CD14-positive monocyte (primary cell): ENCODE measurements around the gene UBE2G2. TPM values are rescaled to one million over a fixed set of nuclear protein-coding genes. Genes with fewer than 3 reads are reported as not detected.

Experiments
- DNase-seq, 3 donors: peaks; one replicate each; pipeline ENCODE4 v3.0.0-alpha.2; 2011 to 2022
- H2AFZ ChIP-seq: 2 replicates; pipeline ENCODE4 v1.6.0; 2012; ENCODE audit warnings: mild to moderate bottlenecking, low read depth, low read length, inconsistent platforms; ENCODE audit not compliant: insufficient read depth, poor library complexity, severe bottlenecking
- H3K27ac ChIP-seq, 2 donors: 1 replicate in 1 of 2; 2 replicates in 1 of 2; pipeline ENCODE4 v1.5.1; 2012 to 2013; ENCODE audit warnings: low read length in 2 of 2, control low read depth in 1 of 2, inconsistent platforms in 1 of 2, low read depth in 1 of 2, mild to moderate bottlenecking in 1 of 2
- H3K27me3 ChIP-seq, 2 donors: one replicate each; pipeline versions ENCODE4 v1.6.0 to v1.6.1; 2011 to 2013; ENCODE audit warnings: low read length in 2 of 2; ENCODE audit not compliant: control insufficient read depth in 2 of 2, insufficient read depth in 2 of 2
- H3K36me3 ChIP-seq, 2 donors: replicated peaks in 1 of 2; 1 replicate in 1 of 2; 2 replicates in 1 of 2; pipeline versions ENCODE4 v1.5.1 to v1.6.1; 2012 to 2013; ENCODE audit warnings: low read length in 2 of 2, control low read depth in 1 of 2, inconsistent platforms in 1 of 2, mild to moderate bottlenecking in 1 of 2; ENCODE audit not compliant: insufficient read depth in 2 of 2, control insufficient read depth in 1 of 2
- H3K4me1 ChIP-seq, 2 donors: 1 replicate in 1 of 2; 2 replicates in 1 of 2; pipeline versions ENCODE4 v1.5.1 to v1.6.1; 2012 to 2013; ENCODE audit warnings: low read length in 2 of 2, control low read depth in 1 of 2, inconsistent platforms in 1 of 2, mild to moderate bottlenecking in 1 of 2, moderate library complexity in 1 of 2; ENCODE audit not compliant: insufficient read depth in 2 of 2, control insufficient read depth in 1 of 2
- H3K4me2 ChIP-seq: replicated peaks from 2 replicates; pipeline ENCODE3; 2012; ENCODE audit warnings: low read length, moderate library complexity, mild to moderate bottlenecking; ENCODE audit not compliant: poor library complexity, severe bottlenecking; ENCODE audit errors: extremely low read depth
- H3K4me3 ChIP-seq, 3 experiments: fragments of 200-600 bp in 1 of 3; sonication (generic) in 1 of 3; replicated peaks in 1 of 3; 1 replicate in 2 of 3; 2 replicates in 1 of 3; pipeline ENCODE4 v1.5.1; 2011 to 2013; ENCODE audit warnings: low read length in 3 of 3, mild to moderate bottlenecking in 3 of 3, control low read depth in 2 of 3, low read depth in 2 of 3, inconsistent platforms in 1 of 3, moderate library complexity in 1 of 3
- H3K79me2 ChIP-seq: 2 replicates; pipeline ENCODE4 v1.6.0; 2012; ENCODE audit warnings: mild to moderate bottlenecking, control low read depth, inconsistent platforms, low read length, moderate library complexity; ENCODE audit not compliant: insufficient read depth
- H3K9ac ChIP-seq: 2 replicates; pipeline ENCODE4 v1.6.0; 2017; ENCODE audit warnings: low read length, mild to moderate bottlenecking; ENCODE audit not compliant: insufficient read depth, poor library complexity, severe bottlenecking
- H3K9me3 ChIP-seq, 2 donors: replicated peaks in 1 of 2; 1 replicate in 1 of 2; 2 replicates in 1 of 2; pipeline versions ENCODE4 v1.5.1 to v1.6.1; 2012 to 2013; ENCODE audit warnings: low read length in 2 of 2, control low read depth in 1 of 2; ENCODE audit not compliant: control insufficient read depth in 1 of 2, insufficient read depth in 1 of 2
- H4K20me1 ChIP-seq: 2 replicates; pipeline ENCODE4 v1.6.0; 2012; ENCODE audit warnings: mild to moderate bottlenecking, low read length, control low read depth, moderate library complexity; ENCODE audit not compliant: insufficient read depth
- H3K27ac Mint-ChIP-seq, 7 donors: one replicate each; pipeline ENCODE4 v1.8.0; 2020; ENCODE audit warnings: mild to moderate bottlenecking in 7 of 7, mixed read lengths in 7 of 7, moderate library complexity in 6 of 7, inconsistent platforms in 2 of 7
- H3K27me3 Mint-ChIP-seq, 3 donors: one replicate each; pipeline ENCODE4 v1.8.0; 2021 to 2022; ENCODE audit warnings: low read depth in 3 of 3, mild to moderate bottlenecking in 3 of 3, mixed read lengths in 3 of 3, moderate library complexity in 3 of 3, inconsistent platforms in 1 of 3
- H3K36me3 Mint-ChIP-seq, 2 donors: one replicate each; pipeline ENCODE4 v1.8.0; 2020; ENCODE audit warnings: mixed read lengths in 2 of 2, inconsistent platforms in 1 of 2, mild to moderate bottlenecking in 1 of 2
- H3K4me1 Mint-ChIP-seq: one replicate; pipeline ENCODE4 v1.8.0; 2020; ENCODE audit warnings: mild to moderate bottlenecking, mixed read lengths
- H3K4me3 Mint-ChIP-seq, 2 donors: one replicate each; pipeline ENCODE4 v1.8.0; 2020; ENCODE audit warnings: mild to moderate bottlenecking in 2 of 2, mixed read lengths in 2 of 2, moderate library complexity in 1 of 2
- H3K9me3 Mint-ChIP-seq, 7 donors: one replicate each; pipeline ENCODE4 v1.8.0; 2020 to 2022; ENCODE audit warnings: mixed read lengths in 7 of 7, mild to moderate bottlenecking in 6 of 7, moderate library complexity in 6 of 7, inconsistent platforms in 2 of 7
- CTCF ChIP-seq: fragments of 200-600 bp; IDR thresholded peaks from one replicate; pipeline ENCODE4 v1.8.0; 2022; ENCODE audit warnings: antibody characterized with exemption, mild to moderate bottlenecking
- WGBS: methylation state at CpG from one replicate; pipeline ENCODE4 v1.1.5; 2013; ENCODE audit warnings: missing lambda C conversion rate; ENCODE audit not compliant: insufficient coverage; 5-methylcytosine and 5-hydroxymethylcytosine counted together
- intact Hi-C, 2 donors: fragments of 100-400 bp; cut with micrococcal nuclease; formaldehyde crosslinking; loops; one replicate each; pipeline versions ENCODE4 v1.15.0 to v1.15.1; 2023
- polyA plus RNA-seq, 3 donors: library from polyadenylated mRNA; depleted of rRNA in 1 of 3; unstranded in 2 of 3; stranded (reverse) in 1 of 3; fragments of 300-500 nt in 2 of 3; fragments of >200 nt in 1 of 3; fragmentation: Illumina TruSeq in 2 of 3; gene quantifications; 1 replicate in 2 of 3; 2 replicates in 1 of 3; pipeline ENCODE4 v1.2.3, GENCODE V29; 2012 to 2021

Gene UBE2G2
- polyA plus RNA-seq, 3 donors = 22.5 to 123 (median 31.0) TPM

- no peaks in the 10 kb centered on the region for H3K9me3 ChIP-seq
- H3K4me3 ChIP-seq = no peak overlapping the region
- Mint-ChIP-seq H3K4me3 (no peak overlapping the region), H3K9me3 (peaks cover 0 to under 1% (median 0%) of the 10 kb centered on the region in 7 donors), H3K36me3 (no peaks in the 10 kb centered on the region), H3K27me3 (peaks cover 0 to 4% (median 4%) of the 10 kb centered on the region in 3 donors), H3K4me1 (peaks cover 3% of the 10 kb centered on the region), H3K27ac (no peak overlapping the region)
- H3K4me1 ChIP-seq = no peaks in the 10 kb centered on the region
- no peaks in the 10 kb centered on the region for H3K36me3 ChIP-seq
- H2AFZ ChIP-seq = no peak overlapping the region
- no peaks in the 10 kb centered on the region for H3K79me2 ChIP-seq
- TF ChIP-seq CTCF = no peak
- H3K4me2 ChIP-seq = no peak overlapping the region
- H3K9ac ChIP-seq = no peak overlapping the region
- H3K27ac ChIP-seq = no peak overlapping the region
- intact Hi-C loops = no loop called here
- 88% methylated on average over 7 of the region's 8 CpGs for WGBS
- no peaks in the 10 kb centered on the region for H3K27me3 ChIP-seq
- H4K20me1 ChIP-seq = no peaks in the 10 kb centered on the region
- DNase-seq = no peak
Measured at GRCh38 chr21:44763050-44763378, 38.6 kb downstream of the UBE2G2 start.

DNA sequence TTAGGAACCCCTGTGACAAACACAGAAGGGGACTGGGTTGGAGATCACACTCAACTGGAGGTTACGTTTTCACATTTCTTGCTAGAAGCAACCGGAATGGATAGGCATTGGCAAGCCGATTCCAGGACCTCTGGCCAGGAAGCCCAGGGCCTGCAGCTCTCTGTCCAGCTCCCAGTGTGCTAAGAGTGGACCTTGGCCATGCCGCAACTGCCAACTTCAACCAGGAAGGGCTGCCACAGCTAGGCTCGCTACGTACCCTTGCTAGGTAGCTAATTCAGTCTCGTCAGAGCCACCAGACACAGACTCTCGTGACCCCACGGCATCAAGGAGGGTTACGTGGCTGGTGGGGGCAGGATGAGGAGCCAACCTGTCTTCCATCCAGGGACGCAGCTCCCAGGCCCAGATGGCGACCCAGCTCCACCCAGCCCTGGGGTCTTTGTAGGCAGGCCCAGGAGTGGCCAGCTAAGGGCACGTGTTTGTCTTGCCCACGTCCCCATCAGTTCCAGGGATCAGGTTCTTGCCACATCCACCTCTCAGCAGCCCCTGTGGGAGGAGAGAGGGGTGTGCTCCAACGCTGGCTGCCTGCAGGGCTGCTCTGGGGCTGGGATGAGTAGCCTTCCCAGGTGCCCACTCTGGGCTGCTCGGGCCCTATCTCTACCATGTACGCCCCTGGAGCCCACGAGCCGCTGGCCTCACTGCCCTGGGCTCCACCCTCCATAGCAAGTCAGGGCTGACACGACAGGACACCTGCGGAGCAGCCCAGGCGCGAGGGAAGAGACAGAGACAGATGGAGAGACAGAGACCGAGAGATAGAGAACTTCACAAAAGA lies 39.2 kb downstream of the UBE2G2 start:
- Mint-ChIP-seq H3K27me3 (peaks cover 0 to 4% (median 4%) of the 10 kb centered on the region in 3 donors), H3K27ac (no peak overlapping the region), H3K4me1 (peaks cover 3% of the 10 kb centered on the region), H3K36me3 (no peaks in the 10 kb centered on the region), H3K4me3 (no peak overlapping the region), H3K9me3 (peaks cover 0 to 3% (median 0%) of the 10 kb centered on the region in 7 donors)
- Histone ChIP-seq H3K9ac (no peak overlapping the region), H3K4me1 (no peaks in the 10 kb centered on the region), H3K79me2 (no peaks in the 10 kb centered on the region), H4K20me1 (no peaks in the 10 kb centered on the region), H3K9me3 (no peaks in the 10 kb centered on the region), H3K27me3 (no peaks in the 10 kb centered on the region), H3K36me3 (no peaks in the 10 kb centered on the region), H2AFZ (no peak overlapping the region), H3K4me2 (no peak overlapping the region), H3K4me3 (no peak overlapping the region), H3K27ac (no peak overlapping the region)
- no peak for TF ChIP-seq CTCF
- 98% methylated on average over 22 of the region's 24 CpGs for WGBS
- intact Hi-C loops = no loop called here
- no peak for DNase-seq
